Ishikawa (cell line): ENCODE results near the gene DAP3.

ENCODE experiments used
- CEBPB ChIP-seq: IDR thresholded peaks from 2 replicates; pipeline ENCODE4 v1.6.1; 2012
- CREB1 ChIP-seq: IDR thresholded peaks from 2 replicates; pipeline ENCODE4 v1.6.1; 2012; ENCODE audit warnings: low read depth
- EGR1 ChIP-seq: IDR thresholded peaks from 2 replicates; pipeline ENCODE4 v1.6.1; 2012
- EP300 ChIP-seq: IDR thresholded peaks from 2 replicates; pipeline ENCODE4 v1.6.1; 2012; ENCODE audit warnings: borderline replicate concordance
- FOXM1 ChIP-seq: IDR thresholded peaks from 2 replicates; pipeline ENCODE4 v1.6.1; 2012; ENCODE audit warnings: low read depth, borderline replicate concordance
- NFIC ChIP-seq: IDR thresholded peaks from 2 replicates; pipeline ENCODE4 v1.6.1; 2012
- RAD21 ChIP-seq: IDR thresholded peaks from 2 replicates; pipeline ENCODE4 v1.6.1; 2012; ENCODE audit warnings: low read depth
- TAF1 ChIP-seq: IDR thresholded peaks from 2 replicates; pipeline ENCODE4 v1.6.1; 2012; ENCODE audit warnings: low read depth, mild to moderate bottlenecking
- TCF12 ChIP-seq: IDR thresholded peaks from 2 replicates; pipeline ENCODE4 v1.6.1; 2012; ENCODE audit warnings: low read depth
- TEAD4 ChIP-seq: IDR thresholded peaks from 2 replicates; pipeline ENCODE4 v1.6.1; 2012
- YY1 ChIP-seq: IDR thresholded peaks from 2 replicates; pipeline ENCODE4 v1.6.1; 2012; ENCODE audit warnings: low read depth
- ZBTB7A ChIP-seq: IDR thresholded peaks from 2 replicates; pipeline ENCODE4 v1.6.1; 2012; ENCODE audit warnings: low read depth
- TF ChIP-seq, protein P1 (sequence below): IDR thresholded peaks from 2 replicates; pipeline ENCODE4 v1.6.1; 2012
- TF ChIP-seq, protein P2 (sequence below): IDR thresholded peaks from 2 replicates; pipeline ENCODE4 v1.6.1; 2012
- TF ChIP-seq, protein P3 (sequence below): IDR thresholded peaks from 2 replicates; pipeline ENCODE4 v1.6.1; 2012; ENCODE audit warnings: low read depth, mild to moderate bottlenecking

Gene DAP3

DNA sequence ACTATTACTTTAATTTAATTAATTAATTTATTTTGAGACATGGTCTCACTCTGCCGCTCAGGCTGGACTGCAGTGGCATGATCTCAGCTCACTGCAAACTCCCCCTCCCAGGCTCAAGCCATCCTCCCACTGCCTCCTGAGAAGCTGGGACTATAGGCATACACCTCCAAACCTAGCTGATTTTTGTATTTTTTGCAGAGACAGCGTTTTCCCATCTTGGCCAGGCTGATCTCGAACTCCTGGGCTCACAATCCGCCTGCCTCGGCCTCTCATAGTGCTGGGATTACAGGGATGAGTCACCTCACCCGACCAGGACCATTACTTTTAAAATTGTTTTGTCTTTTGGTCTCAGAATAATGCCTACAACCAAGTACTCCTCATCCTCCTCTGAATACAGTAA, 15.9 kb upstream of the DAP3 start:
- TF ChIP-seq RAD21 (no peak), TAF1 (no peak), EP300 (no peak), FOXM1 (no peak), YY1 (no peak), TEAD4 (no peak), CREB1 (no peak), NFIC (no peak), TCF12 (no peak), EGR1 (no peak), CEBPB (no peak), ZBTB7A (no peak)
- TF ChIP-seq, protein P1, sequence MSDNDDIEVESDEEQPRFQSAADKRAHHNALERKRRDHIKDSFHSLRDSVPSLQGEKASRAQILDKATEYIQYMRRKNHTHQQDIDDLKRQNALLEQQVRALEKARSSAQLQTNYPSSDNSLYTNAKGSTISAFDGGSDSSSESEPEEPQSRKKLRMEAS, result no peak
- TF ChIP-seq, protein P2, sequence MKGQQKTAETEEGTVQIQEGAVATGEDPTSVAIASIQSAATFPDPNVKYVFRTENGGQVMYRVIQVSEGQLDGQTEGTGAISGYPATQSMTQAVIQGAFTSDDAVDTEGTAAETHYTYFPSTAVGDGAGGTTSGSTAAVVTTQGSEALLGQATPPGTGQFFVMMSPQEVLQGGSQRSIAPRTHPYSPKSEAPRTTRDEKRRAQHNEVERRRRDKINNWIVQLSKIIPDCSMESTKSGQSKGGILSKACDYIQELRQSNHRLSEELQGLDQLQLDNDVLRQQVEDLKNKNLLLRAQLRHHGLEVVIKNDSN, result no peak
- TF ChIP-seq, protein P3, sequence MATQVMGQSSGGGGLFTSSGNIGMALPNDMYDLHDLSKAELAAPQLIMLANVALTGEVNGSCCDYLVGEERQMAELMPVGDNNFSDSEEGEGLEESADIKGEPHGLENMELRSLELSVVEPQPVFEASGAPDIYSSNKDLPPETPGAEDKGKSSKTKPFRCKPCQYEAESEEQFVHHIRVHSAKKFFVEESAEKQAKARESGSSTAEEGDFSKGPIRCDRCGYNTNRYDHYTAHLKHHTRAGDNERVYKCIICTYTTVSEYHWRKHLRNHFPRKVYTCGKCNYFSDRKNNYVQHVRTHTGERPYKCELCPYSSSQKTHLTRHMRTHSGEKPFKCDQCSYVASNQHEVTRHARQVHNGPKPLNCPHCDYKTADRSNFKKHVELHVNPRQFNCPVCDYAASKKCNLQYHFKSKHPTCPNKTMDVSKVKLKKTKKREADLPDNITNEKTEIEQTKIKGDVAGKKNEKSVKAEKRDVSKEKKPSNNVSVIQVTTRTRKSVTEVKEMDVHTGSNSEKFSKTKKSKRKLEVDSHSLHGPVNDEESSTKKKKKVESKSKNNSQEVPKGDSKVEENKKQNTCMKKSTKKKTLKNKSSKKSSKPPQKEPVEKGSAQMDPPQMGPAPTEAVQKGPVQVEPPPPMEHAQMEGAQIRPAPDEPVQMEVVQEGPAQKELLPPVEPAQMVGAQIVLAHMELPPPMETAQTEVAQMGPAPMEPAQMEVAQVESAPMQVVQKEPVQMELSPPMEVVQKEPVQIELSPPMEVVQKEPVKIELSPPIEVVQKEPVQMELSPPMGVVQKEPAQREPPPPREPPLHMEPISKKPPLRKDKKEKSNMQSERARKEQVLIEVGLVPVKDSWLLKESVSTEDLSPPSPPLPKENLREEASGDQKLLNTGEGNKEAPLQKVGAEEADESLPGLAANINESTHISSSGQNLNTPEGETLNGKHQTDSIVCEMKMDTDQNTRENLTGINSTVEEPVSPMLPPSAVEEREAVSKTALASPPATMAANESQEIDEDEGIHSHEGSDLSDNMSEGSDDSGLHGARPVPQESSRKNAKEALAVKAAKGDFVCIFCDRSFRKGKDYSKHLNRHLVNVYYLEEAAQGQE, result no peak

- TF ChIP-seq TAF1 (no peak), RAD21 (no peak), EP300 (no peak), FOXM1 (no peak), EGR1 (no peak), YY1 (no peak), NFIC (no peak), CEBPB (no peak), TCF12 (no peak), CREB1 (no peak), ZBTB7A (no peak), TEAD4 (no peak)
- TF ChIP-seq, protein P2, result no peak
- TF ChIP-seq, protein P3, result no peak
- TF ChIP-seq, protein P1, result no peak
Observed at GRCh38 chr1:155678027-155678426, 10.9 kb upstream of the DAP3 start.

GRCh38 chr1:155680531-155680930, 8.4 kb upstream of the DAP3 start:
- TF ChIP-seq, protein P3, result no peak
- no peak for TF ChIP-seq YY1
- no peak for TF ChIP-seq TAF1
- no peak for TF ChIP-seq CEBPB
- no peak for TF ChIP-seq FOXM1
- no peak for TF ChIP-seq ZBTB7A
- TF ChIP-seq CREB1, result no peak

DNA sequence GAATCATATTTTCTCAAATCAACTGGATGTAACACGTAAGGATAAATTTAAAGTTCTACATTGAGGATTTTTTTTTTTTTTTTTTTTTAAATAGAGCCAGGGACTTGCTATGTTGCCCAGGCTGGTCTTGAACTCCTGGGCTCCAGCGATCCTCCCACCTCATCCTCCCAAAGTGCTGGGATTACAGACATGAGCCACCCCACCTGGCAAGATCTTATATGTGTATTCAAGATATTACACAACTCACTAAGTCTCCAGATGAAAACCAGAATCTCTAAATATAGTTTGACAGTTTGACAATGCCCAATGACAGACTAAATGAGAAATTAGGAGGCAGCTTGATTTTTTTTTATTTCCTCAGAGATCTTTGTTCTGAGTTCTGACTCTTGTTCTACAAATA, 7.1 kb upstream of the DAP3 start:
- TF ChIP-seq TEAD4 (no peak), CREB1 (no peak), TAF1 (no peak), NFIC (no peak), ZBTB7A (no peak), EP300 (no peak), RAD21 (no peak), EGR1 (no peak), FOXM1 (no peak), CEBPB (no peak), TCF12 (no peak), YY1 (no peak)
- TF ChIP-seq, protein P2, result no peak
- TF ChIP-seq, protein P3, result no peak
- TF ChIP-seq, protein P1, result no peak
